NCI-H146 (cell line): ENCODE results near the gene CTNNA3.

Experiments used
- DNase-seq: peaks from one replicate; lab custom pipeline; 2025; lab: John Stamatoyannopoulos, UW

Gene CTNNA3

DNA sequence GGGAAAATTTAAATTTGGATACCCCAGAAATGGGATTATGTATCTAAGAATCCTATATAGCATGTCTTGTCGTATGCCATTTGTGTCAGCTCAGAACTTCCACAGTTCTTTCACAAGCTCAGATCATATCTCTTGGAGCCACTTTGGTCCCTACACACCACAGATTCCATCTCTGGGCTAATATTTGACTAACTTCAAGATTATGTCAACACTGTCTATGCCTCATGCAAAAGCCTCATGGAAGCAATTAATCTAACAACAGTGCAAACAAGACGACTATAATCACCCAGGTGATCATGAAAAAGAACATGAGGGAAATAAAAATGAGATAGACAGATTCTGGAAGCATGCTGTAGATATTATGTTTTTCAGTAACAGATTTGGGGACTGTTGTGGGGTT, 581.0 kb downstream of the CTNNA3 start:
- DNase-seq, result peak; percentile 83

DNA sequence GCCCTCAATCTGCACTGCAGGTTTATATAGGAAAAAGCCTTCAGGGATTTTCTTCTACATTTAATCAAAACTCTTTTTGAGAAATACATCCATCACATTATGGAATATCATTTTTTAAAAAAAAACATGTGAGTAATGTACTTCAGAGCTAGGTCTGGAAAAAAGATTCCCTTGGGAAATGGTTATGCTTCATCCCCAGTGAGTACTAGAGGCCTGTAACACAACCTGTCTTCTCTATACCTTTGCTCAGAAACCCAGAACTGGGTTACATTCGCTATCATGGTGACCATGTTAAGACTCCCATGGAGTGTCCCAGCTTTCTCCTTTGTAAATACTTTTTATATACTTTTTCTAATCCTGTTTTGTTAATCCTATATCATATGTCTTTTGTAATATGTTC, 583.2 kb downstream of the CTNNA3 start:
- no peak for DNase-seq

DNA sequence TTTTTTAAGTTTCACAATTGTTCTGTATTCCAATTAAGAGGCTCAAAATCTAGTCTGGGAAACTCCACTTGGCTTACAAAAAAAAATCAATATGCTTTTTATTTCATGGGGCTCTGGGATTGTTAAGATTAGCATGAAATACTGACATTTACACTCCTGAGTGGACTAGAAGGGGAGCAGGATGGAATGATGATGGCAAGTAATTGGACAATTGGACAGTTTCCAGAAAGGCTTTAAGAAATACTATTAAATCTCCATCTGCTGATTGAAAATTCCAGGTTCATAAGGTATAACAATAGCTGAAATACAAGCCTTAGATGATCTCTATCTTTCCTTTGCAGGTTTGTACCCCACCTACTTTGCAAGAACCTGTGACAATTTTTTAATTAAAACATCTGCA, 585.7 kb downstream of the CTNNA3 start:
- peak; percentile 25 for DNase-seq

DNA sequence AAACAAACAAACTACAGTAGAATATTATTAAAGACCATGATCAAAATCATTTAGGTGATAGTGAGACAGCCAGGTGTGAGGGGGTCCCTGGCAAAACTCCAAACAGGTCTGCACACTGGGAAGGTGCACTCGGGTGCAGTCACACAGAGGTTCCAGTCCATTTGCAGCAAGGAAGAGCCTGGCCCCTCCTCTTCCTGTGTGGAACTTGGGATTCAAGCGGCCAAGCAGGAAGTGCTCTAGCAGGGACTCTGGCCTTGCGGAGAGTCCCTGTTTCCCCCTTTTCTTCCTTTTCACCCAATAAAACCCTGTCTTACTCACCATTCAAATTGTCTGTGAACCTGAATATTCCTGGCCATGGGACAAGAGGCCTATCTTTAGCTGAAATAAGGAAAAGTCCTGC, 588.3 kb downstream of the CTNNA3 start:
- DNase-seq, result no peak

DNA sequence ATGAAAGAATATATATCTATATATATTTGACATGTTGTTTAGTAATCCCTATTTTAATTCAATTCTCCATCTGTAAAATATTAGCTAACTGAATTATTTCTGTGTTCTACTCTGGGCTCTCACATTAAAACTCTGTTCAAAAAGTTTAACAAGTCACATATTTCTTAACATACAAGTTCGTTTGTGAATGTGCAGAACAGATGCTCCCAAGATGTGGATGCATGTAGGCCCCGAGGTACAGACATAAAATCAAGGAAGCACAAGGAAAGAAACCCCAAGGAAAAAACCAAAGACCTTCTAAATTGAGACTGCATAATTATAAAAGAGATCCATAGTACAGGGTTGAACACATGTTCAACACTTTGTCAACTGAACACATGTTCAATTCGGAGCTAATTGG, 595.0 kb downstream of the CTNNA3 start:
- DNase-seq, result no peak

DNA sequence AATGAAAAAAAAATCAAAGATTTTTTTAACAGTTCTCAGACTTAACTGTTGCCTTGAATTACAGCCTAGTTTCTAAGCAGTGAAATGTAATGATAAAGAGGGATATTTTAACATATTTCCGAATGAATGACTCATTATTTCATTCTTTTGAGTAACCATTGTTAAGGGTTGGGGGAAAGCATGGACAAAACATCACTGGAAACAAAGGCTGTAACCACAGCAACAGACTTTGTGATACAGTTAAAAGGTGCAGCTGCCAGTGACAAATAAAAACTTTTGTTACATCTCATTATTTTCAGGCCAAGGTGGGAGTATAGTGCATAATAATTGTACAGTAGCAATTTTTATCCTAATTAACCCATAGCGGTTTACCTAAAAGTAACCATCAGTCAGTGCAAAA, 597.5 kb downstream of the CTNNA3 start:
- DNase-seq, result peak; percentile 30

DNA sequence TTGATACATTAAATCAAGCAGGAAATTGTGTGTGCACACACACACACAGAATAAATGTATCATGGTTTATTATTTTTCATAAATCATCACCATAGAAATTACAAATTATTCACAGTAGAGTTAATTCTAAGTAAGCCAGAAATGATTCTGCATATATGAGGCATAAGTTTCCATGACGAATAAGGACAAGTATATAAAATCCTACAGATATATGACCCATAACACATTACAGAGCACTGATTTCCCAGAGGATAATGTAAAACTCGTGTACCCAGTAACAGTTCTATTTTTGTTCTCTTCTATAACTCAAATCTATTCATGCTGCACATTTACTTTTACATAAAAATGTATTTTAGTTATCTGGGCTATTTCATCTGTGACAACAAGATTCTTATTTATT, 600.5 kb downstream of the CTNNA3 start:
- no peak for DNase-seq

DNA sequence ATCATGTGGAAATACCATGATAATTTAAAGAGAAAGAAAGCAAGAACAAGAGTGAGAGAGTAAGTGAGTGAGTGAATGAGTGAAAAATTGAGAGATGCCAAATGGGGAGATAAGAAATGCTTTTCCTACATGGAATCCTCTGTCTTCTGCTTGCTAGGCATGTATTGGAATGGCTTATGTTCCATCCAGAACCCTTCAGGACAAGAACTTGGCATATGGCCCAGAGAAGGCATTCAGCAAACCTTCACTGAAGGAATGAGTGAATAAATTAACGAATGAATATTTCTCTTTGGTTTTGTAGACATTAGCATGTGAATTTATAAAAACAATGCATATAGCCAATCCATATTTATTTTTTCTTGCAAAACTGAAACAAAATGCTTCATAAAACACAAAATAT, 608.0 kb downstream of the CTNNA3 start:
- no peak for DNase-seq

DNA sequence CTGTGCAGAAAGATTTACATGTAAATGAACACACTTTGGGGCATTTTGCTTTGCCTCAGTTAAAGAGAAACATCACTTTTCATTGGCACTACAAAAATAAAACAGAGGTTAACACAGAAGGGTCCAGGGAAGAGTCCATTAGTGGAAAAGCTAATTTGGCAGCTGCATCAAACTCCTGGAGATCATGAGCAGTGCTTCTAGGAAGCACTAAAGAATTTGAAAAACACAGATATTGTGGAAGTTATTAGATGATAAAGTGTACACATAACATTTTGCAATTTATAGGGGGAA, 608.9 kb downstream of the CTNNA3 start:
- DNase-seq, result no peak

DNA sequence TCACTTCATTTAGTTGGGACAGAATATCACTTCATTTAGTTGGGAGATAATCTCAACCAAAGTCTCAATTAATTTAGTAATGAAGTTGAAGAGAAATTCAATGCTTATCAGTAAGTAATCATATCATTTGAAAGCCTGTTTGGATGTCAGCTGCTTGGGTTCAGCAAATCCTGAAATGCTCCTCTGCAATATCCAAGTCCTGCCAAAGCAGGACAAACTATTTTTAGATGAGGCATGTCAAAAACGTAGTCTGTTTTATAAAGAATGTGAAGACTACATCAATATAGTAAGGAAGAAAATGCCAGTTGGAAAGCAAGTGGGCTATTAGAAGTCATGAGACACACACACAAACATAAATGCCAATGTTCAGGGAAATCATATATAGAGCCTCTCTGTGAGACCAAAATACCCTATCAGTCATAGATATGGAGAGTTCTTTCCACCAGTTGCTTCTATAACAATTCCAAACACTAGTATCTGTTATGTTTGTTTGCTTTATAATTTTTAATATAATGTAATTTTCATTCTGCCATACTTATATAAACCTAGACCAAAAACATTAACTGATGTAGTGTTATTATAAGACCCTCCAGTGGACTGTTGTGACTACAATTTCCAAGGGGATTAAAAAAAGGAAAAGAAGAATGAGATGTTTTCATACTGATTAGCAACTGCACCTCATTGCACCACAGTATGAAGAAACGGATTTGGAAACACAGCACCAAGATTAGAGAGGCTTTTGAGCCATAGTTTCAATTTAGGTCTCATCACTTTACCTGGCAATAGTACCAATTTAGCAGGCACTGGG, 609.5 kb downstream of the CTNNA3 start:
- no peak for DNase-seq

DNA sequence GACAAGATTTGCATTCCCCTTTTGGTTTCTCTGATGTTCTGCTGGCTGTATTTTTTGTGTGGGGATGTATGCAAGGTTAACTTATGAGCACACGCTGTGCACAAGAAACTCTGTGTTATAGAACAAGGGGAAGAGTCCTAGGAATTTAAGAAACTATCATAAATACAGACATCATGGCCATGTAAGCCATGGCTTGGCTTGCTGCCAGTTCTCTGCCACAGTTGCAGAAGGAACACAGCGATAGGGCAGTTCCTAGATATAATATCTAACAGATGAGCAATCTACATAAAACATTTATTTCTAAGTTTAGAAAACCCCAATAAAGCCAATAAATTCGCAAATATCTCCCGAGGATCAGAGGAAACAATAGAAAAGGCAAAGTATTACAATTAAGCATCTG, 616.9 kb downstream of the CTNNA3 start:
- no peak for DNase-seq

DNA sequence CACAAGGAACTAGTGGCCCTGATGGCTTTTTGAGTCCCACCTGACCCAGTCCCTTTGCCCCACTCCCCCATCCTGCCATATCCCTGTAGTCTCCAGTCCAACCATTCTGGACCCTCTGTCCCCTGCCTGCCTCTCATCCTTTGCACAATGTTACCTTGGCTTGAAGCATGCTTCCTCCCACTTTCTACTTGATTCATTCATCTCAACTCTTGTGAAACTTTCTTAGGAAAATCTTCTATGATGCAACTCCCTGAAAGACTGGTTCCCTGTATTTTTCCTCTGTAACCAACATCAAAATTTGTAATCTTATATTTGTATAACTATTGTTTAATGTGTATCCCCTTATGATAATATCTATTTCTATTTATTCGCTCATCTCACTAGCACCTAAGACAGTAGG, 618.6 kb downstream of the CTNNA3 start:
- no peak for DNase-seq

DNA sequence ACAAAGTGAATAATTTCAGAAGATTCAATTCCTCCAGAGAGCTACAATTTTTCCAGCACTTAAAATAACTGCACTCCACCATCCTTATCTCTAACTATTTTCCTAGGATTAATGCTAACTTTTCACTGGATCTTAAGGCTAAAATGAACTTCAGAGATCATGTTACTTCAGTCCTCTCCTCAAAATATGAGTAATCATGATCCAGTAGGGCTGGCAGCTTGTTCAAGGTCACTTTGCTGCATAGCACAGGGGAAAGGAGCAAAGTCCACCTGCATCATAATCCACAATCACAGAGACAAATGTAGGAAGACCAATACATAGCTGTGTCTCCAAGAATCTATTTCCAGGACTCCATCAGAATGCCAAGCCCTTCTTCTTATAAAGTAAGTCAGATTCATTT, 619.9 kb downstream of the CTNNA3 start:
- DNase-seq, result no peak

DNA sequence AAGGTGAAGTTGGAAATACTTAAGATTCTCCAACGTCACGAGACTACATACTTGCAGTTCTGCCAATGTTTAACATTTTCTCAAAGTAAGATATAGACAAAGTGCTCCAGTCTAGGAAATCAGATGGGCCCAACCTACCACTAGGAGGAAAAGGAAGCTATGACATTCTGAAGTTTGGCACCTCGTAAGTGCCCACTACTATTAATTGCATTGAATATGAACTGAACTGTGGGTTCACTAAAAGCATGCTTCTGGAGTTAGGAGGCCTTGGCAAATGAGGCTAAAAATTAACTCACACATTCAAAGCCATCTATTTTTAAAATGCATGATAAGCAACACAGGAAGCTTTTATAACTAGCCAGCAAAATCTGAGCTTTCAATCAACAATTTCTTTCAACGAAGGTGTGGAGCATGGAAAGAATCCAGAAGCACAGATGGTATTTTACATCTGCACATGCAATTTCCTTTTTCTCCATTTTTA, 620.5 kb downstream of the CTNNA3 start:
- DNase-seq, result no peak

DNA sequence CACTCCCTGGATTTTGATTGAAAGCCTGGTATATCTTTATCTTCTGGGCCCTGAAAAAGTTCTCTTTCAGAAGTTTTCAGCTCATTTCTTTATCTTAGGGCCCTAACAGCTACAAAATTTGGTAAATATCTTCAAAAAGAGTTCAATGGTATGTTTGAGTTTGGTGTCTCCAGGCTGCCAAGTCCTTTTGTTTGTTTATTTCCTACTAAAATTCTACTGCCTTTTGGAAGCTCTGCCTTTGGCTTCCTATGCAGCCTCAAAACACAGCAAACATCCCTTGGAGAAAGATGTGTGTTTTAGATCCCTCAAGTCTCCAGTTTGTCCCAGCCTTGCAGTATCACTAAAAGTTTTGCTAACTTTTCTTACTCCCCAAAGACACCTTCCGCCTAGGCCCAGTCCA, 623.3 kb downstream of the CTNNA3 start:
- DNase-seq, result no peak

DNA sequence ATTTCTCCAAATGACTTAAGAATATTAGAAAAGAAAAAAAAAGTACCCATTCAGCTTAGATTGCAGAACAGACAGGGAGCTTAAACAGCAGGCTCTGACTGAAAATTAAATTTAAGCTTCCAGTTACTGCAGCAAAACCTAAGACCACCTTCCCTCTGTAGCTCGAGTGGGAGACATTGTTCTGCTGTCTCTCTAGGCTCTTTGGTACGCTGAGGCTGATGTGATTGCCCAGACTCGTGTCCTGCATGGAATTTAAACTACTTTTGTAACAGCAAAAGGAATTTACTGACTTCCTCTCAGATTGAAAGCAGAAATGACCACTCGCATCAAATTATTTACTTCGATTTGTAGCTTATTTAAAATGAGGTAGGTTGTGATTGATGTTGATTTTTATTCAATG, 645.6 kb downstream of the CTNNA3 start:
- DNase-seq, result no peak

DNA sequence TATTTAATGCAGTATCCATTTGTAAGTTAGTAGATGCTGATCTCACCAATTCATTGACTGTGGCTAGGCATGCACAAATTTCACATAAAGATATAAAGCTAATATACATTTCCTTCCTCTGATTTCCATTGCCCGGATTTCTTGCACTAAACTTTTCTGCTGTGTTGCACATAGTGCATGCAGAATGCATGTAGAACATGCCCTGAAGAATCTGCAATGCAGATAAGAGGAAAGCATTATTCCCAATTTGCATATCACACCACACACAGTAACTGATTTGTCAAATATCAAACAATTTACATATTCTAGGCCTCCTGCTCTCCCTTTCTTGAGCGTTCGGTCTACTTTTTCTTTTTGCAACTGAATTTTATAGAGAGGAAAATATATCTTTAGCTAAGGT, 646.0 kb downstream of the CTNNA3 start:
- DNase-seq, result no peak

DNA sequence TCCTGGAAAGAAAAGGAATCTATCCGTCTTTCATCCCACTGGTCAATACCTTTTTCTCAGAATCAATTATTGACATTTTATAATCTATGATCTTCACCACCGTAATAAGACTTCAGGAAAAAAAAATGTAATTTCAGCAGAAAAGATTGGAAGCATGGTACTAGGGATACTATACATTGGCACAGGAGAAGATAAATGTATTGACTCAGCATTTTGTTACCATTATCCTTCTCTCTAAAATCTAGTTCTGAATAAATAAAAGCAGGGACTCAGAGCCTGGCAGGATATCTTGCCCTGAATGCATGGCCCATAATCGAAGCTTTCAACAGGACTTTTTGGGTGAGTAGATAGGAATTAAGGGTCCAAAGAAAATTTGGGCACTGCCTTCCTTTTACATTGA, 649.5 kb downstream of the CTNNA3 start:
- no peak for DNase-seq

DNA sequence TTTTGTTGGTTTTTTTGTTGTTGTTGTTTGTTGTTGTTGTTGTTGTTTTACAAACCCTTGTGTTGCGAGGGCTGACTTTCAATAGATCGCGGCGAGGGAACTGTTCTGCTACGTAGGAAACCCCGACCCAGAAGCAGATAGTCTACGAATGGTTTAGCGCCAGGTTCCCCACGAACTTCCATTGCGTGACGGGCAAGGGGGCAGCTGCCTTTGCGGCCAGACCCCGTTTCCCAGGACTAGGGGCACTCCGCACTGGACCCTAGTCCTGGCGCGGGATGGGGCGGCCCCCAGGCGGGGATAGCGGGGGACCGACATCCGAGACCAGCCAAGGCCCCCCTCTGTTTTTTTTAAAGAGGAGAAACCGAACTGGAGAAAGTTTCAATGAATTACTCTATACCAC, 650.6 kb downstream of the CTNNA3 start:
- no peak for DNase-seq

DNA sequence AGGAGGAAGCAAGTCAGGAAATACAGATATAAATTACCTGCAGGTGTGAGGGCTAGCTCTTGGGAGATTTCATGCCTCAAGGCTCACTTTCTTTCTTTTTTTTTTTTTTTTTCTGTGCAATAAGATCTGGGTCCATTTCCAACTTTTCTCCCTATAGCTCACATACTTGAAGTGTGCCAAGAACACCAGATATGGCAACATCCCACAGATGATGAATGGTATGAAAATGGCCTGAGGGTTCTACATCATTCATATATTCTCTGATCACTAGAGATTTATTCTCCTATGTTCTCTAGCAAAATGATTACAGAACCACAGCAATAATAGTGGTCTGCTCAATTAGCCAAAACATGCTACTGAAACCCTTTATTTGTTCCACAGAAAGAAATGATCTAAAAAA, 653.0 kb downstream of the CTNNA3 start:
- no peak for DNase-seq

DNA sequence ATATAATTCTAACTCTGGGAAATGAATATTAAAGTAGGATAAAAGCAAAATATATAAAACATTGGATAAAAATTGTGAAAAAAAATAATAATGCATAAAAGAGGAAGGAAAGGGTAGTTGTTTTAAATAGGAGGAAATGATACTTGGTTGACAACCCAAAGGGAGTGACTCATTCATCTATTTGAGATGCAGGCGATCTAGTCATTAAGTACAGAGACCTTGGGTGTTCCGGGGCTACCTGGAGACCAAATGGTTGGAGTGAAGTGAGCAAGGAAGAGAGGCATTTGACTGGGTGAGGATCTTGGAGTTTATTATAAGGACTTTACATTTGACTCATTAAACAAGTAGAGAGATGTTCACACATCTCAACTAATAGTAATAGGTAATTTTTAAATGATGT, 659.2 kb downstream of the CTNNA3 start:
- DNase-seq, result no peak

DNA sequence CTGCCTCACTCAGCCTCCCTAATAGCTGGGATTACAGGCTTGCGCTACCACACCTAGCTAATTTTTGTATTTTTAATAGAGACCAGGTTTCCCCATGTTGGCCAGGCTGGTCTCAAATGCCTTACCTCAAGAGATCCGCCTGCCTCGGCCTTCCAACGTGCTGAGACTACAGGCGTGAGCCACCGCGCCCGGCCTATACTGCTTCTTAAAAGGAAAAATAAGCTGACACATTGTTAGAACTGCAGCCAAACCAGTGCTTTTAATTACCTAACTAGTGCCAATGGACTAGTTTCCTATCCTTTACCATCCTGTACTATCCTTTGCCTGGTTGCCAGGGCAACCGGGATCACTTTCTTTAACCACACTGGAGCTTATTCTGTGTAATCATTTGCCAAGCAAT, 662.1 kb downstream of the CTNNA3 start:
- DNase-seq, result no peak

DNA sequence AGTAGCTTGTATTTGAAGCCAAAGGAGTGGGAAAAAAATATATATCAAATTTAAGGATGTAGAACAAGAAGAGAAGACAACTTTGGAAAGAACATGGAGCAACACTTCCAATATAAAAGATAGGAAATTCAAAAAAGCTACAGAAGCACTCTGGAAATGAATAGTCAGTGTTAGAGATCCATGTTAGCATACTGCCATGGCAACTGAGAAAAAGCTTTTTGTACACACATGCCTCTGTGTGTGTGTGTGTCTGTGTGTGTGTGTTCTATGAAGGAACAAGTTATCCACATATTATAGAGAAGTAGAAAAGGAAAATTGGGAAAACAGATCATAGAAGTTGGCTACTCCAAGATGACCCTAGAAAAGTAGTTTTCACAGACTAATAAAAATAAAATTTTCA, 673.9 kb downstream of the CTNNA3 start:
- DNase-seq, result no peak

DNA sequence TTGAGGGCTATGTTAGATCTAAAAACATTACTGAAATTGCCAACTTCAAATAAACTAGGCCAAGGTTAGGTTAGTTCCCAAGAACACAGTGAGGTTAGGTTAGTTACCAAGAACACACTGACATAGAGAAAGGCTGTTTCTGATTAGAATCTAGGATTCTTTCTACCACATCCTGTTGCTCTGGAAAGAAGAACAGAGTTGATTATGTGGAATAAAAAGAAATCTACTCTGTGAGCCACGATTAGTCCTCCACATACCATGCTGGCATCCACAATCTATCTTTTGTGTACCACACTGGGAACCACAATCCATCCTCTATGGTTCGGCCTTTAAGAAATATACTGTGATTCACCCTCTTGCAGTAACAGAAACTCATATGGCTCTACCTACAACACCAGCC, 678.8 kb downstream of the CTNNA3 start:
- DNase-seq, result no peak

DNA sequence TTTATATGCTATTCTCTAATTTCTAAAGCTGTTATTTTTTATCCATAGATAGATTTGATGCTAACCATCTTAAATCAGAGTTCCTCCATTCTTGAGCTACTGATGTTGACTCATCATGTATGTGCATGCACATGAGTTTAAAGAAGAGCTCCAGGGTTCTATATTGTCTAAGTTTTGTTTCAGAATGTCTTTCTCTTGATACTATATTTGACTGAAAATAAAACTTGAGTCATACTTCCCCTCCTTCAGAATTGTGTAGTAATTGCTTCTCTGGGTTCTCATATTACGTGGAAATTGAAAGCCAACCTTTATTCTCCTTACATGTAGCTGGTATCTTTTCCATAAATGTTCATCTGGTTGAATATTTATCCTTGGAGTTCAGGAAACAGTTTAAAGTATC, 680.8 kb downstream of the CTNNA3 start:
- no peak for DNase-seq
